K562 (cell line): ENCODE measurements around the gene SLC35B1. TPM values are rescaled to one million over a fixed set of nuclear protein-coding genes. Genes with fewer than 3 reads are reported as not detected.

Experiments used
- ATAC-seq: fragments of 200-7000 bp; cut with Tn5 transposase; 3 replicates; pipeline ENCODE4 v1.9.1; 2020; ENCODE audit warnings: moderate library complexity
- BruUV-seq: library from RNA; stranded (reverse); fragments of 400-500 nt; replicated peaks from 2 replicates; lab custom pipeline; 2021; lab: Mats Ljungman, UMichigan
- CTCF ChIA-PET: fragments of 300-600 bp; formaldehyde crosslinking; extraction: SDS; loops from one replicate; lab custom pipeline; 2021; ENCODE audit warnings: low intra/inter-chr PET ratio; lab: Yijun Ruan, JAX
- POLR2A ChIA-PET: fragments of 300-600, 350-650 bp; sonication (Branson Sonifier 250); formaldehyde crosslinking; extraction: SDS; loops from one replicate; lab custom pipeline; 2021; ENCODE audit warnings: antibody characterized with exemption, inconsistent platforms; lab: Yijun Ruan, JAX
- DNase-seq, 4 experiments: peaks; one replicate each; pipeline versions ENCODE4 v3.0.0 to v3.0.0-alpha.2; 2011 to 2018; ENCODE audit warnings: low spot score in 3 of 4, mixed read lengths in 3 of 4; ENCODE audit errors: extremely low read depth in 1 of 4
- FAIRE-seq: peaks from 2 replicates; lab custom pipeline; 2011; peaks lifted over from hg19 to GRCh38; lab: Jason Lieb, UNC
- H2AFZ ChIP-seq: 2 replicates; pipeline ENCODE4 v1.6.0; 2011; ENCODE audit warnings: low read depth, low read length, control low read depth, inconsistent platforms
- H3K27ac ChIP-seq: fragments of 200-600 bp; 3 replicates; pipeline ENCODE4 v1.8.0; 2011; ENCODE audit warnings: low read depth, mild to moderate bottlenecking, control low read depth, inconsistent platforms, low read length, moderate library complexity, mixed read lengths; ENCODE audit errors: extremely low read depth
- H3K27me3 ChIP-seq, 2 experiments: fragments of 300-600 bp in 1 of 2; 2 replicates in 1 of 2; 3 replicates in 1 of 2; pipeline versions ENCODE4 v1.6.0 to v1.8.0; 2011; ENCODE audit warnings: inconsistent platforms in 2 of 2, low read length in 2 of 2, mild to moderate bottlenecking in 1 of 2, mixed read lengths in 1 of 2, moderate library complexity in 1 of 2; ENCODE audit not compliant: control insufficient read depth in 2 of 2, insufficient read depth in 2 of 2
- H3K36me3 ChIP-seq: fragments of 300-600 bp; 3 replicates; pipeline ENCODE4 v1.8.0; 2011; ENCODE audit warnings: mild to moderate bottlenecking, low read length, inconsistent platforms; ENCODE audit not compliant: control insufficient read depth, insufficient read depth
- H3K4me1 ChIP-seq, 2 experiments: fragments of 200-600 bp in 1 of 2; replicated peaks in 1 of 2; 2 replicates in 1 of 2; 3 replicates in 1 of 2; pipeline versions ENCODE4 v1.5.1 to v1.8.0; 2011; ENCODE audit warnings: inconsistent platforms in 2 of 2, low read length in 2 of 2, mild to moderate bottlenecking in 1 of 2, mixed read lengths in 1 of 2, moderate library complexity in 1 of 2; ENCODE audit not compliant: control insufficient read depth in 2 of 2, insufficient read depth in 2 of 2
- H3K4me2 ChIP-seq: 2 replicates; pipeline ENCODE4 v1.6.1; 2011; ENCODE audit warnings: low read length, control low read depth, inconsistent platforms, mixed read lengths; ENCODE audit not compliant: insufficient read depth
- H3K4me3 ChIP-seq: fragments of 200-600 bp; sonication (generic), shearing (Covaris generic); 2 replicates; pipeline ENCODE4 v1.5.1; 2016; ENCODE audit warnings: control low read depth, inconsistent platforms
- H3K79me2 ChIP-seq: fragments of 200-600 bp; 3 replicates; pipeline ENCODE4 v1.8.0; 2011; ENCODE audit warnings: low read length, inconsistent platforms; ENCODE audit not compliant: control insufficient read depth, insufficient read depth
- H3K9ac ChIP-seq, 2 experiments: 2 replicates each; pipeline versions ENCODE4 v1.6.0 to v1.6.1; 2011; ENCODE audit warnings: low read depth in 2 of 2, low read length in 2 of 2, control low read depth in 1 of 2, inconsistent platforms in 1 of 2, mild to moderate bottlenecking in 1 of 2, mixed read lengths in 1 of 2; ENCODE audit not compliant: insufficient read depth in 1 of 2
- H3K9me1 ChIP-seq: one replicate; pipeline ENCODE4 v1.6.0; 2011; ENCODE audit warnings: inconsistent platforms, mild to moderate bottlenecking, low read length, moderate library complexity; ENCODE audit not compliant: control insufficient read depth, insufficient read depth
- H3K9me3 ChIP-seq: replicated peaks from 2 replicates; pipeline ENCODE4 v1.5.1; 2011; ENCODE audit warnings: low read depth, low read length, inconsistent platforms; ENCODE audit not compliant: control insufficient read depth, insufficient read depth
- H4K20me1 ChIP-seq: replicated peaks from 2 replicates; pipeline ENCODE4 v1.6.1; 2011; ENCODE audit warnings: low read length, inconsistent platforms, mixed read lengths; ENCODE audit not compliant: control insufficient read depth, insufficient read depth
- ARID4B ChIP-seq: sonication (generic); formaldehyde crosslinking; IDR thresholded peaks from 2 replicates; pipeline ENCODE4 v1.8.0; 2022; ENCODE audit warnings: mild to moderate bottlenecking, missing genetic modification reagents
- CHD4 ChIP-seq: fragments of 200-600 bp; sonication (generic); IDR thresholded peaks from 3 replicates; pipeline ENCODE4 v1.6.1; 2012; ENCODE audit warnings: low read depth, mild to moderate bottlenecking, mixed read lengths, low read length, inconsistent platforms; ENCODE audit not compliant: insufficient read depth, insufficient replicate concordance, poor library complexity, severe bottlenecking
- DIDO1 ChIP-seq: fragments of 450-650 bp; IDR thresholded peaks from 2 replicates; pipeline ENCODE4 v1.6.1; 2016; ENCODE audit warnings: low read depth, missing biosample characterization, missing genetic modification characterization
- NR3C1 ChIP-seq: sonication (generic); formaldehyde crosslinking; IDR thresholded peaks from 2 replicates; pipeline ENCODE4 v1.8.1; 2022; ENCODE audit warnings: missing genetic modification reagents
- RBM14 ChIP-seq: fragments of 200-400 bp; formaldehyde crosslinking; IDR thresholded peaks from 2 replicates; pipeline ENCODE4 v1.6.1; 2018; ENCODE audit warnings: low read depth, mild to moderate bottlenecking, low read length, moderate library complexity, borderline replicate concordance; ENCODE audit not compliant: insufficient read depth
- SNRNP70 ChIP-seq: fragments of 200-400 bp; formaldehyde crosslinking; optimal IDR thresholded peaks from 2 replicates; pipeline ENCODE3; 2017; ENCODE audit warnings: low read depth, low read length
- ZNF592 ChIP-seq: fragments of 450-650 bp; IDR thresholded peaks from 2 replicates; pipeline ENCODE4 v1.6.1; 2017; ENCODE audit warnings: antibody characterized with exemption, mild to moderate bottlenecking
- WGBS: fragments of 100-300 bp; shearing (Covaris generic); methylation state at CpG from one replicate; pipeline ENCODE4 v1.1.6; 2016; ENCODE audit warnings: low coverage, mixed read lengths; ENCODE audit not compliant: insufficient coverage; ENCODE audit errors: missing lambda C conversion rate; 5-methylcytosine and 5-hydroxymethylcytosine counted together
- in situ Hi-C: fragments of 300-500 bp; cut with MboI; formaldehyde crosslinking; loops from 4 replicates; pipeline ENCODE4 v1.15.0; 2018; ENCODE audit warnings: inconsistent platforms, mixed read lengths
- intact Hi-C: fragments of 100-400 bp; cut with micrococcal nuclease; formaldehyde crosslinking; loops from 2 replicates; pipeline ENCODE4 v1.14.2; 2022
- polyA plus RNA-seq, 8 experiments: library from polyadenylated mRNA; depleted of rRNA in 4 of 8; stranded (reverse) in 5 of 8; unstranded in 3 of 8; fragments of >200 nt; fragmentation: Nextera tagmentation in 2 of 8; fragmentation: Illumina TruSeq in 1 of 8; extraction: Ambion mirVana in 2 of 8; extraction: Trizol in 1 of 8; gene quantifications; 2 replicates each; pipeline versions ENCODE4 v1.2.1 to v1.2.3, GENCODE V29; 2011 to 2014; ENCODE audit warnings: inconsistent platforms in 1 of 8, missing spikeins in 1 of 8
- total RNA-seq, 7 experiments: library from RNA; depleted of rRNA in 6 of 7; stranded (reverse); fragments of >200 nt in 6 of 7; fragmentation: Illumina TruSeq in 2 of 7; extraction: Trizol in 2 of 7; gene quantifications; 2 replicates each; pipeline versions ENCODE4 v1.2.1 to v1.2.3, GENCODE V29; 2011 to 2021; ENCODE audit warnings: low replicate concordance in 1 of 7
- TF ChIP-seq, protein P1 (sequence below): fragments of 250-450 bp; sonication (Bioruptor Pico); IDR thresholded peaks from 2 replicates; pipeline ENCODE4 v1.5.0; 2022; ENCODE audit warnings: mild to moderate bottlenecking

The SLC35B1 gene
- total and polyA plus RNA-seq, 9 of the 15 experiments (the other 6 are each of a cell fraction or from before 2014, with no cell fraction given), result 51.4 to 87.9 (median 66.3) TPM

DNA sequence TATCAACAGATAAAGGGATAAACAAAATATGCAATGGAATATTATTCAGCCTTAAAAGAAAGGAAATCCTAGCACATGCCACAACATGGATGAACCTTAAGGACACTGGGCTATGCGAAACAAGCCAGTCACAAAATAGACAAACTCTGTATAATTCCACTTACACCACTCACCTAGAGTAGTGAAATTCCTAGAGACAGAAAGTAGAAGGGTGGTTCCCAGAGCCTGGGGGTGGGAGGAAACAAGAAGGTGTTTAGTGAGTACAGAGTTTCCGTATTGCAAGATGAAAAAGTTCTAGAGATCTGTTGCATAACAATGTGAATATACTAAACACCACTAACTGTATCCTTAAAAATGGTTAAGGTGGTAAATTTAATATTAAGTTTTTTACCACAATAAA is 39.9 kb downstream of the SLC35B1 start:
- WGBS, result 91% methylated on average over 2 of the region's 2 CpGs
- ATAC-seq, result no peak
- intact Hi-C loops, result no loop called here
- H2AFZ ChIP-seq, result no peak overlapping the region
- CTCF ChIA-PET, result no interaction called here
- H3K27ac ChIP-seq, result no peak overlapping the region
- in situ Hi-C loops, result no loop called here
- no peaks in the 10 kb centered on the region for H3K9me1 ChIP-seq
- peaks cover 23% of the 10 kb centered on the region for H3K36me3 ChIP-seq
- H3K9me3 ChIP-seq, result no peaks in the 10 kb centered on the region
- DNase-seq, result no peak
- POLR2A ChIA-PET, result no interaction called here
- TF ChIP-seq SNRNP70 (no peak), RBM14 (no peak), NR3C1 (CRISPR knock-in tag) (no peak), ARID4B (CRISPR knock-in tag) (no peak), DIDO1 (tag) (no peak), ZNF592 (no peak), CHD4 (no peak)
- TF ChIP-seq, protein P1, sequence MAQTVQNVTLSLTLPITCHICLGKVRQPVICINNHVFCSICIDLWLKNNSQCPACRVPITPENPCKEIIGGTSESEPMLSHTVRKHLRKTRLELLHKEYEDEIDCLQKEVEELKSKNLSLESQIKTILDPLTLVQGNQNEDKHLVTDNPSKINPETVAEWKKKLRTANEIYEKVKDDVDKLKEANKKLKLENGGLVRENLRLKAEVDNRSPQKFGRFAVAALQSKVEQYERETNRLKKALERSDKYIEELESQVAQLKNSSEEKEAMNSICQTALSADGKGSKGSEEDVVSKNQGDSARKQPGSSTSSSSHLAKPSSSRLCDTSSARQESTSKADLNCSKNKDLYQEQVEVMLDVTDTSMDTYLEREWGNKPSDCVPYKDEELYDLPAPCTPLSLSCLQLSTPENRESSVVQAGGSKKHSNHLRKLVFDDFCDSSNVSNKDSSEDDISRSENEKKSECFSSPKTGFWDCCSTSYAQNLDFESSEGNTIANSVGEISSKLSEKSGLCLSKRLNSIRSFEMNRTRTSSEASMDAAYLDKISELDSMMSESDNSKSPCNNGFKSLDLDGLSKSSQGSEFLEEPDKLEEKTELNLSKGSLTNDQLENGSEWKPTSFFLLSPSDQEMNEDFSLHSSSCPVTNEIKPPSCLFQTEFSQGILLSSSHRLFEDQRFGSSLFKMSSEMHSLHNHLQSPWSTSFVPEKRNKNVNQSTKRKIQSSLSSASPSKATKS (CRISPR knock-in tag), result no peak
- no peak overlapping the region for H3K9ac ChIP-seq
- FAIRE-seq, result no peak
- H3K4me3 ChIP-seq, result no peak overlapping the region
- no peaks in the 10 kb centered on the region for H3K27me3 ChIP-seq
- H3K4me2 ChIP-seq, result no peak overlapping the region
- H3K4me1 ChIP-seq, result no peaks in the 10 kb centered on the region; a peak in 1 of 5 replicates
- BruUV-seq, result no TSS peak
- H4K20me1 ChIP-seq, result no peaks in the 10 kb centered on the region
- H3K79me2 ChIP-seq, result peaks cover 76% of the 10 kb centered on the region
